IMR-90 (cell line): ENCODE data around the gene MAML3. TPM values are rescaled to one million over a fixed set of nuclear protein-coding genes. Genes with fewer than 3 reads are reported as not detected.

Source experiments
- ATAC-seq: fragments of 200-7000 bp; cut with Tn5 transposase; 2 replicates; pipeline ENCODE4 v1.9.1; 2020; ENCODE audit warnings: low read depth, mild to moderate bottlenecking, moderate library complexity
- BruUV-seq: library from RNA; stranded (reverse); fragments of 400-500 nt; replicated peaks from 2 replicates; lab custom pipeline; 2021; lab: Mats Ljungman, UMichigan
- CTCF ChIA-PET: fragments of 300-600 bp; formaldehyde crosslinking; extraction: SDS; loops from one replicate; lab custom pipeline; 2021; ENCODE audit warnings: antibody characterized with exemption; lab: Yijun Ruan, JAX
- POLR2A ChIA-PET: fragments of 300-600 bp; sonication (Branson Sonifier 250); formaldehyde crosslinking; loops from one replicate; lab custom pipeline; 2022; ENCODE audit warnings: antibody characterized with exemption; ENCODE audit not compliant: unreplicated experiment; lab: Charles Lee
- DNase-seq: peaks from one replicate; pipeline ENCODE4 v3.0.0; 2013
- H2AFZ ChIP-seq: replicated peaks from 2 replicates; pipeline ENCODE3; 2013; ENCODE audit warnings: low read length, mild to moderate bottlenecking; ENCODE audit not compliant: poor library complexity
- H2AK5ac ChIP-seq: 2 replicates; pipeline ENCODE4 v1.6.1; 2013; ENCODE audit warnings: low read depth, low read length, inconsistent platforms
- H2AK9ac ChIP-seq: replicated peaks from 2 replicates; pipeline ENCODE3; 2013; ENCODE audit warnings: mild to moderate bottlenecking, low read depth, low read length, moderate library complexity; ENCODE audit not compliant: poor library complexity
- H2BK120ac ChIP-seq: 2 replicates; pipeline ENCODE4 v1.6.1; 2013; ENCODE audit warnings: low read depth, low read length, inconsistent platforms
- H2BK15ac ChIP-seq: 3 replicates; pipeline ENCODE4 v1.6.1; 2013; ENCODE audit warnings: low read depth, low read length, inconsistent platforms
- H2BK20ac ChIP-seq: 2 replicates; pipeline ENCODE4 v1.6.1; 2013; ENCODE audit warnings: low read depth, mild to moderate bottlenecking, inconsistent platforms, low read length, moderate library complexity
- H2BK5ac ChIP-seq: 2 replicates; pipeline ENCODE4 v1.6.1; 2013; ENCODE audit warnings: mild to moderate bottlenecking, low read depth, low read length, inconsistent platforms; ENCODE audit not compliant: poor library complexity, severe bottlenecking
- H3K14ac ChIP-seq: replicated peaks from 2 replicates; pipeline ENCODE4 v1.6.1; 2013; ENCODE audit warnings: low read depth, low read length, inconsistent platforms
- H3K18ac ChIP-seq: 2 replicates; pipeline ENCODE4 v1.6.1; 2013; ENCODE audit warnings: low read depth, low read length, control low read depth
- H3K23ac ChIP-seq: 2 replicates; pipeline ENCODE4 v1.6.1; 2013; ENCODE audit warnings: low read depth, low read length, inconsistent platforms
- H3K27ac ChIP-seq: 2 replicates; pipeline ENCODE4 v1.5.1; 2013; ENCODE audit warnings: mild to moderate bottlenecking, control low read depth, low read length; ENCODE audit not compliant: insufficient read depth
- H3K27me3 ChIP-seq: 2 replicates; pipeline ENCODE4 v1.6.1; 2013; ENCODE audit warnings: low read length; ENCODE audit not compliant: control insufficient read depth, insufficient read depth
- H3K36me3 ChIP-seq: 2 replicates; pipeline ENCODE4 v1.6.1; 2013; ENCODE audit warnings: low read length, mixed read lengths; ENCODE audit not compliant: control insufficient read depth, insufficient read depth
- H3K4ac ChIP-seq: 2 replicates; pipeline ENCODE4 v1.6.1; 2013; ENCODE audit warnings: low read depth, low read length, inconsistent platforms
- H3K4me1 ChIP-seq: 2 replicates; pipeline ENCODE4 v1.6.1; 2013; ENCODE audit warnings: low read length, mixed read lengths; ENCODE audit not compliant: control insufficient read depth, insufficient read depth
- H3K4me2 ChIP-seq: 2 replicates; pipeline ENCODE4 v1.6.1; 2013; ENCODE audit warnings: low read depth, mild to moderate bottlenecking, control low read depth, low read length, moderate library complexity
- H3K4me3 ChIP-seq: 2 replicates; pipeline ENCODE4 v1.5.1; 2013; ENCODE audit warnings: low read depth, mild to moderate bottlenecking, control low read depth, low read length, moderate library complexity; ENCODE audit not compliant: insufficient read depth
- H3K56ac ChIP-seq: 2 replicates; pipeline ENCODE4 v1.6.1; 2013; ENCODE audit warnings: low read length, inconsistent platforms; ENCODE audit not compliant: insufficient read depth; ENCODE audit errors: extremely low read depth
- H3K79me1 ChIP-seq, 2 experiments: 2 replicates each; pipeline ENCODE4 v1.6.1; 2013; ENCODE audit warnings: low read length in 2 of 2, inconsistent platforms in 1 of 2, low read depth in 1 of 2
- H3K9ac ChIP-seq: 2 replicates; pipeline ENCODE4 v1.6.1; 2013; ENCODE audit warnings: low read depth, low read length, control low read depth
- H3K9me1 ChIP-seq: 2 replicates; pipeline ENCODE4 v1.6.1; 2013; ENCODE audit warnings: low read length, inconsistent platforms; ENCODE audit not compliant: insufficient read depth
- H3K9me3 ChIP-seq: 2 replicates; pipeline ENCODE4 v1.6.1; 2013; ENCODE audit warnings: low read length; ENCODE audit not compliant: control insufficient read depth, insufficient read depth
- H4K20me1 ChIP-seq: 2 replicates; pipeline ENCODE4 v1.6.1; 2013; ENCODE audit warnings: low read length, inconsistent platforms; ENCODE audit not compliant: insufficient read depth
- H4K5ac ChIP-seq: 2 replicates; pipeline ENCODE4 v1.6.1; 2013; ENCODE audit warnings: mild to moderate bottlenecking, low read depth, low read length, control low read depth
- H4K8ac ChIP-seq, 2 experiments: 2 replicates each; pipeline ENCODE4 v1.6.1; 2013; ENCODE audit warnings: low read depth in 2 of 2, low read length in 2 of 2, control low read depth in 1 of 2, inconsistent platforms in 1 of 2
- H4K91ac ChIP-seq: 2 replicates; pipeline ENCODE4 v1.6.1; 2013; ENCODE audit warnings: low read depth, low read length, inconsistent platforms; ENCODE audit not compliant: insufficient read depth
- FOS ChIP-seq: fragments of 150-350 bp; IDR thresholded peaks from 2 replicates; pipeline ENCODE4 v1.6.1; 2016; ENCODE audit warnings: low read depth, low read length
- MAZ ChIP-seq: IDR thresholded peaks from 2 replicates; pipeline ENCODE4 v1.6.1; 2012; ENCODE audit warnings: low read depth, mild to moderate bottlenecking, low read length, improper control_type of control experiment, moderate library complexity, borderline replicate concordance
- WGBS, 2 experiments: methylation state at CpG; one replicate each; pipeline versions ENCODE4 v1.1.5 to v1.1.7; 2013; ENCODE audit warnings: missing lambda C conversion rate in 2 of 2; ENCODE audit not compliant: insufficient read length in 1 of 2; ENCODE audit errors: extremely low coverage in 2 of 2; 5-methylcytosine and 5-hydroxymethylcytosine counted together
- dilution Hi-C: fragments of 300-500 bp; cut with HindIII; formaldehyde crosslinking; loops from one replicate; pipeline ENCODE4 v1.14.3; 2018; ENCODE audit warnings: low sequenced_read_pairs; ENCODE audit not compliant: unreplicated experiment
- in situ Hi-C: fragments of 300-500 bp; cut with MboI; formaldehyde crosslinking; loops from 3 replicates; pipeline ENCODE4 v1.14.3; 2019; ENCODE audit warnings: low sequenced_read_pairs, inconsistent platforms, mixed read lengths
- intact Hi-C: fragments of 100-400 bp; cut with micrococcal nuclease; formaldehyde crosslinking; loops from 2 replicates; pipeline ENCODE4 v1.10.0; 2022
- polyA plus RNA-seq, 3 experiments: library from polyadenylated mRNA; depleted of rRNA; stranded (reverse); fragments of >200 nt; gene quantifications; 2 replicates each; pipeline ENCODE4 v1.2.3, GENCODE V29; 2012; ENCODE audit warnings: low replicate concordance in 1 of 3
- total RNA-seq: library from RNA; depleted of rRNA; stranded (reverse); fragments of >200 nt; gene quantifications from 2 replicates; pipeline ENCODE4 v1.2.3, GENCODE V29; 2012
- TF ChIP-seq, protein P1 (sequence below): fragments of 150-350 bp; IDR thresholded peaks from 2 replicates; pipeline ENCODE4 v1.6.1; 2017; ENCODE audit warnings: mild to moderate bottlenecking, antibody characterized with exemption, low read length, low read depth
- TF ChIP-seq, protein P2 (sequence below): conservative IDR thresholded peaks from 2 replicates; pipeline ENCODE4 v1.5.1; 2012; ENCODE audit warnings: mild to moderate bottlenecking, low read depth, low read length, improper control_type of control experiment

MAML3 gene
- total and polyA plus RNA-seq, 2 of the 4 experiments (the other 2 are of a cell fraction), result 0.90 to 1.7 TPM

- H3K4me1 ChIP-seq, result peaks cover 11% of the 10 kb centered on the region
- in situ Hi-C loops, result no loop called here
These were observed 265.8 kb downstream of the MAML3 start for GRCh38 chr4:139887962-139888735.

More at GRCh38 chr4:139887962-139888735, 265.8 kb downstream of the MAML3 start:
- no TSS peak for BruUV-seq
- DNase-seq (no peak), ATAC-seq (peak; percentile 44)
- no peak overlapping the region for H4K8ac ChIP-seq
- intact Hi-C loops (no loop called here), dilution Hi-C loops (no loop called here)
- no peak overlapping the region for H3K4ac ChIP-seq
- no peak overlapping the region for H3K4me3 ChIP-seq
- no peak overlapping the region for H2BK5ac ChIP-seq
- H3K14ac ChIP-seq, result peak overlapping the region; percentile 22; the same call in 1 of the 2 replicates
- H3K18ac ChIP-seq, result no peak overlapping the region; the same call in 1 of the 2 replicates
- no peak overlapping the region for H2BK20ac ChIP-seq
- H3K9ac ChIP-seq, result peak overlapping the region; percentile 4; the same call in 1 of the 2 replicates
- H4K20me1 ChIP-seq, result no peaks in the 10 kb centered on the region
- no peak overlapping the region for H3K27ac ChIP-seq
- no peak overlapping the region for H3K23ac ChIP-seq
- CTCF ChIA-PET, result interaction anchor here (0.5 to 1.3 kb wide), 3 partner anchors 11 to 282 kb away, joined by 3 read pairs; no protein-coding TSS in a partner anchor
- H3K27me3 ChIP-seq, result no peaks in the 10 kb centered on the region
- no peaks in the 10 kb centered on the region for H3K9me3 ChIP-seq
- H2BK120ac ChIP-seq, result no peak overlapping the region
- H2AK5ac ChIP-seq, result no peak overlapping the region
- H2BK15ac ChIP-seq, result 0 out of 3 replicates have a peak overlapping the region, but pooled peaks have one; percentile 10
- H2AFZ ChIP-seq, result no peak overlapping the region
- H3K56ac ChIP-seq, result no peak overlapping the region
- no peak for TF ChIP-seq MAZ
- TF ChIP-seq, protein P1, sequence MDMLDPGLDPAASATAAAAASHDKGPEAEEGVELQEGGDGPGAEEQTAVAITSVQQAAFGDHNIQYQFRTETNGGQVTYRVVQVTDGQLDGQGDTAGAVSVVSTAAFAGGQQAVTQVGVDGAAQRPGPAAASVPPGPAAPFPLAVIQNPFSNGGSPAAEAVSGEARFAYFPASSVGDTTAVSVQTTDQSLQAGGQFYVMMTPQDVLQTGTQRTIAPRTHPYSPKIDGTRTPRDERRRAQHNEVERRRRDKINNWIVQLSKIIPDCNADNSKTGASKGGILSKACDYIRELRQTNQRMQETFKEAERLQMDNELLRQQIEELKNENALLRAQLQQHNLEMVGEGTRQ, result no peak
- no peak for TF ChIP-seq FOS
- TF ChIP-seq, protein P2, sequence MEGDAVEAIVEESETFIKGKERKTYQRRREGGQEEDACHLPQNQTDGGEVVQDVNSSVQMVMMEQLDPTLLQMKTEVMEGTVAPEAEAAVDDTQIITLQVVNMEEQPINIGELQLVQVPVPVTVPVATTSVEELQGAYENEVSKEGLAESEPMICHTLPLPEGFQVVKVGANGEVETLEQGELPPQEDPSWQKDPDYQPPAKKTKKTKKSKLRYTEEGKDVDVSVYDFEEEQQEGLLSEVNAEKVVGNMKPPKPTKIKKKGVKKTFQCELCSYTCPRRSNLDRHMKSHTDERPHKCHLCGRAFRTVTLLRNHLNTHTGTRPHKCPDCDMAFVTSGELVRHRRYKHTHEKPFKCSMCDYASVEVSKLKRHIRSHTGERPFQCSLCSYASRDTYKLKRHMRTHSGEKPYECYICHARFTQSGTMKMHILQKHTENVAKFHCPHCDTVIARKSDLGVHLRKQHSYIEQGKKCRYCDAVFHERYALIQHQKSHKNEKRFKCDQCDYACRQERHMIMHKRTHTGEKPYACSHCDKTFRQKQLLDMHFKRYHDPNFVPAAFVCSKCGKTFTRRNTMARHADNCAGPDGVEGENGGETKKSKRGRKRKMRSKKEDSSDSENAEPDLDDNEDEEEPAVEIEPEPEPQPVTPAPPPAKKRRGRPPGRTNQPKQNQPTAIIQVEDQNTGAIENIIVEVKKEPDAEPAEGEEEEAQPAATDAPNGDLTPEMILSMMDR, result no peak
- H3K36me3 ChIP-seq, result no peaks in the 10 kb centered on the region
- no peaks in the 10 kb centered on the region for H3K9me1 ChIP-seq
- no peak overlapping the region; the same call in 1 of the 2 replicates for H4K5ac ChIP-seq
- no peak overlapping the region for H4K91ac ChIP-seq
- POLR2A ChIA-PET, result interaction anchor here (0.7 kb wide), 1 partner anchor 85 kb away, joined by 3 read pairs; no protein-coding TSS in a partner anchor
- no peak overlapping the region for H2AK9ac ChIP-seq
- H3K79me1 ChIP-seq, result peaks cover 0 to 6% of the 10 kb centered on the region in 2 experiments; a peak in 1 of 4 replicates
- H3K4me2 ChIP-seq, result peak overlapping the region; percentile 15; the same call in 1 of the 2 replicates
- WGBS, 2 experiments, result 75% methylated on average over 2 of the region's 6 CpGs; no CpG with 5 or more reads in 1 of the 2 experiments
